Lung (tissue), 12 donors: ENCODE measurements around the gene ZNF254. TPM values are rescaled to one million over a fixed set of nuclear protein-coding genes. Genes with fewer than 3 reads are reported as not detected.

Experiments
- ATAC-seq: fragments of 200-7000 bp; cut with Tn5 transposase; one replicate; pipeline ENCODE4 v1.9.1; 2020; ENCODE audit warnings: moderate number of reproducible peaks; ENCODE audit not compliant: insufficient read depth, low FRiP score
- DNase-seq, 3 donors: peaks; one replicate each; pipeline ENCODE4 v3.0.0-alpha.2; 2013 to 2017
- H3K27ac ChIP-seq, 2 donors: one replicate each; pipeline ENCODE4 v1.5.1; 2013; ENCODE audit warnings: mild to moderate bottlenecking in 2 of 2, moderate library complexity in 2 of 2, control low read depth in 1 of 2, inconsistent platforms in 1 of 2, low read depth in 1 of 2, low read length in 1 of 2
- H3K27me3 ChIP-seq, 3 donors: one replicate each; pipeline ENCODE4 v1.5.1; 2013; ENCODE audit warnings: low read length in 2 of 3; ENCODE audit not compliant: control insufficient read depth in 3 of 3, insufficient read depth in 3 of 3
- H3K36me3 ChIP-seq, 4 donors: one replicate each; pipeline ENCODE4 v1.5.1; 2013; ENCODE audit warnings: low read length in 4 of 4, mild to moderate bottlenecking in 1 of 4, moderate library complexity in 1 of 4; ENCODE audit not compliant: control insufficient read depth in 4 of 4, insufficient read depth in 4 of 4
- H3K4me1 ChIP-seq, 5 donors: one replicate each; pipeline ENCODE4 v1.5.1; 2013; ENCODE audit warnings: low read length in 5 of 5, mild to moderate bottlenecking in 2 of 5, moderate library complexity in 1 of 5; ENCODE audit not compliant: control insufficient read depth in 5 of 5, insufficient read depth in 5 of 5
- H3K4me3 ChIP-seq: one replicate; pipeline ENCODE4 v1.5.1; 2013; ENCODE audit warnings: mild to moderate bottlenecking, control low read depth, moderate library complexity
- H3K9ac ChIP-seq, 2 donors: one replicate each; pipeline ENCODE4 v1.5.1; 2013; ENCODE audit warnings: low read length in 2 of 2, control low read depth in 1 of 2; ENCODE audit not compliant: insufficient read depth in 1 of 2
- H3K9me3 ChIP-seq, 4 donors: one replicate each; pipeline ENCODE4 v1.5.1; 2013; ENCODE audit warnings: low read length in 3 of 4, mild to moderate bottlenecking in 1 of 4, moderate library complexity in 1 of 4; ENCODE audit not compliant: control insufficient read depth in 4 of 4, insufficient read depth in 3 of 4
- CTCF ChIP-seq: IDR thresholded peaks from 2 replicates; pipeline ENCODE4 v1.5.1; 2012; ENCODE audit warnings: mild to moderate bottlenecking; ENCODE audit errors: control extremely low read depth, extremely low read depth
- WGBS, 2 donors: extraction: QIAGEN DNeasy Blood & Tissue Kit; methylation state at CpG; one replicate each; pipeline ENCODE4 v1.1.7; 2013; 5-methylcytosine and 5-hydroxymethylcytosine counted together
- polyA plus RNA-seq, 2 donors: library from polyadenylated mRNA; stranded (reverse); fragments of 200-250 nt; gene quantifications; one replicate each; pipeline ENCODE4 v1.2.1, GENCODE V29; 2013
- total RNA-seq, 2 donors: library from RNA; depleted of rRNA in 1 of 2; stranded (reverse); fragments of >200 nt in 1 of 2; gene quantifications; one replicate each; pipeline ENCODE4 v1.2.1, GENCODE V29; 2014 to 2021
- donor health status: control.
- donor health status: control.
- donor health status: Bipolar disorder and iron deficiency.
- donor health status: healthy.
- donor health status: DM: yes; HTN: yes; CAD: no.

ZNF254 gene
- total and polyA plus RNA-seq, 4 donors: 4.5 to 68.7 (median 10.5) TPM

- H3K36me3 ChIP-seq: peaks cover 13 to 32% (median 26%) of the 10 kb centered on the region in 4 donors
- ATAC-seq (no peak), DNase-seq (no peak)
- no peak overlapping the region for H3K4me3 ChIP-seq
- H3K27me3 ChIP-seq: no peaks in the 10 kb centered on the region
- no peak for TF ChIP-seq CTCF
- H3K4me1 ChIP-seq: no peaks in the 10 kb centered on the region
- peaks cover 0 to 1% (median 0%) of the 10 kb centered on the region in 4 donors for H3K9me3 ChIP-seq
- no peak overlapping the region for H3K9ac ChIP-seq
- H3K27ac ChIP-seq: no peak overlapping the region
Measured at GRCh38 chr19:24062190-24062589, 24.8 kb upstream of the ZNF254 start.

- H3K9me3 ChIP-seq: peaks cover 0 to 1% (median 0%) of the 10 kb centered on the region in 4 donors
- H3K36me3 ChIP-seq: peaks cover 9 to 36% (median 22%) of the 10 kb centered on the region in 4 donors
Measured at GRCh38 chr19:24063295-24063694, 23.7 kb upstream of the ZNF254 start.

GRCh38 chr19:24064175-24064574 is 22.8 kb upstream of the ZNF254 start:
- H3K36me3 ChIP-seq: peaks cover 5 to 32% (median 24%) of the 10 kb centered on the region in 4 donors
- DNase-seq: no peak

More at GRCh38 chr19:24063295-24063694, 23.7 kb upstream of the ZNF254 start:
- no peak overlapping the region for H3K4me3 ChIP-seq
- no peaks in the 10 kb centered on the region for H3K4me1 ChIP-seq
- TF ChIP-seq CTCF: no peak
- H3K27ac ChIP-seq: no peak overlapping the region
- H3K27me3 ChIP-seq: no peaks in the 10 kb centered on the region
- H3K9ac ChIP-seq: no peak overlapping the region
- DNase-seq (no peak), ATAC-seq (no peak)
- 74 to 88% methylated on average over 5 of the region's 5 CpGs for WGBS, 2 donors

More at GRCh38 chr19:24064175-24064574, 22.8 kb upstream of the ZNF254 start:
- no peaks in the 10 kb centered on the region for H3K27me3 ChIP-seq
- no peaks in the 10 kb centered on the region for H3K4me1 ChIP-seq
- H3K27ac ChIP-seq: no peak overlapping the region
- ATAC-seq: no peak
- TF ChIP-seq CTCF: no peak
- no peaks in the 10 kb centered on the region for H3K9me3 ChIP-seq
- no peak overlapping the region for H3K9ac ChIP-seq
- H3K4me3 ChIP-seq: no peak overlapping the region
- WGBS, 2 donors: 96 to 100% methylated on average over 1 of the region's 1 CpG
